DMS 273 treated with DMSO at 0.1 percent for 48 hours (cell line): ENCODE measurements around the gene HYAL4.

ENCODE experiments used
- DNase-seq: peaks from one replicate; lab custom pipeline; 2025; lab: John Stamatoyannopoulos, UW

HYAL4 gene

DNA sequence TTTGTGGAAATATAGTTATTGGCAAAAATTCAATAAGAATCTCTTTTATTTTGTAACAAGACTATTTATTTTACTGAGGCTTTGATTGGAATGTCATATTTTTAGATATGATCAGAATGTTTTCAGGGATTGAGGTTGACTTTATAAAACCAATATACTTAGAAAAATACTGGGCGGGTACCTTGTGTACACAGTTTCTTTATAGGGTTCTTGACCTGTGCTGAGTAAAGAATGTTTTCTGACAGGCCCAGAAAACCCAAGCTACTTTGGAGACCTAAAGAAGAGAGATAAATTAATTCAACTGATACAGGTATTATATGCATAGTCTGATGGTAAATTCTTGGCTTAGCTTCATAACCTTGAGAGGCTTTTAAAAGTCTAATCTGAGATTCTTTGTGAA, 56.1 kb downstream of the HYAL4 start:
- no peak for DNase-seq

DNA sequence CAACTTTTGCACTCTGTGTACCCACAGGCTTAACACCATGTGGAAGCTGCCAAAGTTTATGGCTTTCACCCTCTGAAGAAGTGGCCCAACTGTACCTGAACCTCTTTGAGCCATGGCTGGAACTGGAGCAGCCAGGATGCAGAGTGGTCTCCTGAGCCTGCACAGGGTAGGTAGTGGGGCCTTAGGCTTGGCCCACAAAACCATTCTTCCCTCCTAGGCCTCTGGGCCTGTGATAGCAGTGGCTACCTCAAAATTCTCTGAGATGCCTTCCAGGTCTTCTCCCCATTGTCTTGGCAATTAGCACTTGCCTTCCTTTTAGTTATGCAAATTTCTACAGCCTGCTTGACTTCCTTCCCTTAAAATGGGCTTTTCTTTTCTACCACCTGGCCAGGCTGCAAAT, 60.7 kb downstream of the HYAL4 start:
- DNase-seq, result no peak

DNA sequence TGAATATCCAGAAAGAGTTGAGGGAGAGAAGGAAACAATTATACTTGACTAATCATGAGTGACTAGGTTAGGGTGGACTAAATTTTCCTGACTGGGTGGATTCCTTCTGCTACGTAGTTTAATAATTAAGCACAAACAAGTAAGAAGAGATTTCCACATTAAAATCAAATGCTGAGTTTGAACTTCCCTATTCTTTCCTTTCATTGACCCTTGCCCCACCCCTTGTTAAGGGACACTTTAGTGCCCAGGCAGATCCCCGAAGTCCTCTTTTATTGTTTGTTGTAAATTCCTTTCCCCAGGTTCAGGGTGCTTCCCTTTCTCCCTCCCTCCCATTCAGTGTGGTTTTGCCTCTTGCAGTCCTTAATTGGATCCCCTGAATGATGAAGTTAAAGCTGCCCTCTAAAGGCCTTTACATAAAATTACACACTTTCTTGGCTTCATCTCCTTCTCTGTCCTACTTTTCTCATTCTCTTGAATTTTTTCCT, 71.3 kb downstream of the HYAL4 start:
- no peak for DNase-seq

DNA sequence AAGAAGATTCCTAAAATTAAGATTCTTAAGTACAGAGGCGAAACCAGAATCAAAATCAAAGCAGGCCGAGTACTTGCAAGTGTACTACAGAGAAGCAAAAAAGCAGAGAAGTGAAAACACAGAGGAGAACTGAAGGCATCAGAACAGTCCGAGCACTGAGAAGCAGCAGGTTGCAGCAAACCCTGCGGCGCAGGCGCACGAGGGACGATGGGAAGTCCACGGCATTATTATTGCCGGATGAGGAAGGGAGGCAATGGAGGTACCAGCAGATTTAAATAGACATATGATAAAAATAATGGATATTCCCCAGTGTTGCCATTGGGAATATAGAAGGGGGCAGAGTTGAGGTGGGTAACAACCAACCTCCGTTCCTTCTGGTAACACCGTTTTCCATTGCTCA, 72.9 kb downstream of the HYAL4 start:
- DNase-seq, result no peak

DNA sequence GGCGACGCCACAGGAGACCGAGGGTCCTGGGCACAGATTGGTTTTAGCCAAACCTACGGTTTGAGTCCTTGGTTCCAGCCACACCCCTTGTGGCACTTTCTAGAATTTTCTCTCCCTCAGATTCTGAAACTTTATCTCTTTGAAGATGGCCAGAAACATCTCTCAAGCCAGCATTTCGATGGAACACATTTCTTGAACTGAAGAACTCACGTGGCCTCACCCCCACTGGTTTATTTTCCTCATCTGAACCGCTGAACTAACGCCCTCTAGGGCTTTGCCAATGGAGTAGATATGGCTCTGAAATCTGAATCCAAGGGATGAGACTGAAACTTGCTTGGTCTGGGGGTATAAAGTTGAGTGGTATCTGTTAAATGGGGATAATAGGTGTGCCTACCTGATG, 73.3 kb downstream of the HYAL4 start:
- no peak for DNase-seq

DNA sequence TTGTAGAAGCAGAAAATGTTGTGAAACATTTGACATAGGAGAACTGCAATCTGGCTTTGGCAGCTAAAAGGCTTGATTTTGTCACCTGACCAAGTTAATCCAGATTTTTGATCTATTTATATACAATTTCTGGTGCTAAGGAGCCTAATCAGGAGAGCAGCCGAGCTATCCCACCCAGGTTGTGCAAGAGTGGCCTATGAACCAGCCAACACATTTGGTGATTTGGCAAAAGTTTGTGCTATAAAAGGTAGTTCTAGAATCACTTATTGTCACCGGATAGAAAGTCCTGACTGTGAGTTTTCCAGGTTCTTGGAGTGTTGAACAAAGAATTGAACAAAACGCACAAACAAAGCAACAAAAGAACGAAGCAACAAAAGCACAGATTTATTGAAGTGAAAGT, 78.6 kb downstream of the HYAL4 start:
- no peak for DNase-seq

DNA sequence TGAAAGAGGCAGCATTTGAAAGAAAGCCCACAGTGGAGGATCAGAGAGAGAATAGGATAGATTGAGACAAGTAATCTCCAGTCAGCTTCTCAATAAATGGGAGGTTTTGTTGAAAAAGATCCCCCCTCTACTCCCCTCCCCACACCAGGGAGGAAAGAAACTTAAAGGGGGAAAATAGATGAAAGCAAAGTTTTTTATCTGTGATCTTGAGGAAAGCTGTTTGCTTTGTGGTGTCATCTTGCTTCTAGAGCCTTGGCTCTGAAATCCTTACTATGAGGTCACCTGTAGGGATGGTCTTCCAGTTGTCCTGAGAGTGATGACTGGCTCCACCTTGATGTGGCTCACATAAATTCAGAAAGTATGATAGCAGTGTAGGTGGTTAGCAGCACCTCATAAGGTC, 80.0 kb downstream of the HYAL4 start, which contains the start of gene SPAM1:
SPAM1 (plus strand) TSS at position 301 of the 400 bp plus-strand sequence. CDS start 28,330 bp downstream, outside the sequence.
- no peak for DNase-seq
